Caco-2 (cell line): ENCODE measurements around the gene WWOX. TPM values are rescaled to one million over a fixed set of nuclear protein-coding genes. Genes with fewer than 3 reads are reported as not detected.

Experiments used
- BruUV-seq: library from RNA; stranded (reverse); fragments of 400-500 nt; replicated peaks from 2 replicates; lab custom pipeline; 2021; lab: Mats Ljungman, UMichigan
- CTCF ChIA-PET: fragments of 300-600 bp; sonication (Branson Sonifier 250); formaldehyde crosslinking; loops from one replicate; lab custom pipeline; 2022; ENCODE audit warnings: antibody characterized with exemption; lab: Charles Lee
- POLR2A ChIA-PET: fragments of 300-600 bp; sonication (Branson Sonifier 250); formaldehyde crosslinking; loops from one replicate; lab custom pipeline; 2022; ENCODE audit warnings: antibody characterized with exemption; lab: Charles Lee
- DNase-seq, 2 experiments: peaks; one replicate each; pipeline versions ENCODE4 v3.0.0 to v3.0.0-alpha.2; 2020 to 2022
- H3K27me3 ChIP-seq: replicated peaks from 2 replicates; pipeline ENCODE4 v1.6.0; 2011; ENCODE audit warnings: low read length; ENCODE audit not compliant: control insufficient read depth, insufficient read depth
- H3K36me3 ChIP-seq: 2 replicates; pipeline ENCODE4 v1.5.1; 2011; ENCODE audit warnings: low read length; ENCODE audit not compliant: control insufficient read depth, insufficient read depth
- H3K4me1 ChIP-seq: fragments of 250-450 bp; sonication (Bioruptor Pico); 2 replicates; pipeline ENCODE4 v1.5.1; 2020; ENCODE audit warnings: mild to moderate bottlenecking
- H3K4me3 ChIP-seq: 2 replicates; pipeline ENCODE4 v1.5.1; 2011; ENCODE audit warnings: low read depth, mild to moderate bottlenecking, control low read depth, low read length
- H3K9me3 ChIP-seq: fragments of 250-450 bp; sonication (Bioruptor Pico); 2 replicates; pipeline ENCODE4 v1.5.1; 2020; ENCODE audit warnings: mild to moderate bottlenecking, moderate library complexity
- H3K27ac Mint-ChIP-seq: one replicate; pipeline ENCODE4 v1.8.0; 2022; ENCODE audit warnings: mixed read lengths; ENCODE audit not compliant: unreplicated experiment
- H3K27me3 Mint-ChIP-seq: one replicate; pipeline ENCODE4 v1.8.0; 2022; ENCODE audit warnings: mixed read lengths; ENCODE audit not compliant: insufficient read depth, unreplicated experiment
- H3K36me3 Mint-ChIP-seq: one replicate; pipeline ENCODE4 v1.8.0; 2022; ENCODE audit warnings: mild to moderate bottlenecking, mixed read lengths; ENCODE audit not compliant: insufficient read depth, unreplicated experiment
- H3K4me1 Mint-ChIP-seq: one replicate; pipeline ENCODE4 v1.8.0; 2022; ENCODE audit warnings: low read depth, mixed read lengths; ENCODE audit not compliant: unreplicated experiment
- H3K4me3 Mint-ChIP-seq: one replicate; pipeline ENCODE4 v1.8.0; 2022; ENCODE audit warnings: mild to moderate bottlenecking, moderate library complexity, mixed read lengths; ENCODE audit not compliant: unreplicated experiment
- H3K9me3 Mint-ChIP-seq: one replicate; pipeline ENCODE4 v1.8.0; 2022; ENCODE audit warnings: mixed read lengths; ENCODE audit not compliant: unreplicated experiment
- intact Hi-C: fragments of 100-400 bp; cut with micrococcal nuclease; formaldehyde crosslinking; loops from one replicate; pipeline ENCODE4 v1.10.0; 2022; ENCODE audit not compliant: unreplicated experiment
- total RNA-seq: library from RNA; stranded (reverse); gene quantifications from 2 replicates; pipeline ENCODE4 v1.2.3, GENCODE V29; 2022
- TF ChIP-seq, protein P1 (sequence below), 2 experiments: fragments of 200-600 bp in 1 of 2; IDR thresholded peaks; 1 replicate in 1 of 2; 2 replicates in 1 of 2; pipeline versions ENCODE4 v1.5.1 to v1.8.0; 2011 to 2022; ENCODE audit warnings: antibody characterized with exemption in 1 of 2, control low read depth in 1 of 2, inconsistent platforms in 1 of 2, low read depth in 1 of 2, low read length in 1 of 2, mild to moderate bottlenecking in 1 of 2, moderate library complexity in 1 of 2; ENCODE audit not compliant: insufficient read depth in 1 of 2, severe bottlenecking in 1 of 2, unreplicated experiment in 1 of 2

WWOX gene
- total RNA-seq, 1 experiment from 2014 or later = 45.0 TPM

DNA sequence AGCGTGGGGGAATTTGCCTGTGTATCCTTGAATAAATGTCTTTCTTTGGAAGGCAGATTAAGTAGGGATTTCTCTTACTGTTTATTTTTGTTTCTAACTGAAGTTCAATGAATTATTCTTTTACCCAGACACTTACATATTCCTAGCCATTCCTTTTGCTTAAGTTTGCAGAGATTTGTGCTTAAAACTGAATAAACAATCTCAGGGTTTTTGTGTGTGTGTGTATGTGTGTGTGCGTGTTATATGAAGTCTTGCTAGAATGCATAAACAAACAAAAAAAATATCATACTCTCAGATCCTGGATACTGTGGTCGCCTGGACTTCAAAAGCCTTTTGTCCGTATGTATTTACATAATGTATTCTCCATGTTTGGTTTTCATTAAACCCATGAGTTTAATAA, 828.3 kb downstream of the WWOX start:
- ChIA-PET CTCF (no interaction called here), POLR2A (no interaction called here)
- BruUV-seq = no TSS peak
- Histone ChIP-seq H3K27me3 (no peaks in the 10 kb centered on the region), H3K4me1 (no peaks in the 10 kb centered on the region), H3K9me3 (no peaks in the 10 kb centered on the region), H3K4me3 (no peak overlapping the region), H3K36me3 (no peaks in the 10 kb centered on the region)
- no peaks in the 10 kb centered on the region for H3K27me3 Mint-ChIP-seq
- H3K27ac Mint-ChIP-seq = no peak overlapping the region
- peaks cover 17% of the 10 kb centered on the region for H3K9me3 Mint-ChIP-seq
- intact Hi-C loops = no loop called here
- no peaks in the 10 kb centered on the region for H3K4me1 Mint-ChIP-seq
- TF ChIP-seq, protein P1, sequence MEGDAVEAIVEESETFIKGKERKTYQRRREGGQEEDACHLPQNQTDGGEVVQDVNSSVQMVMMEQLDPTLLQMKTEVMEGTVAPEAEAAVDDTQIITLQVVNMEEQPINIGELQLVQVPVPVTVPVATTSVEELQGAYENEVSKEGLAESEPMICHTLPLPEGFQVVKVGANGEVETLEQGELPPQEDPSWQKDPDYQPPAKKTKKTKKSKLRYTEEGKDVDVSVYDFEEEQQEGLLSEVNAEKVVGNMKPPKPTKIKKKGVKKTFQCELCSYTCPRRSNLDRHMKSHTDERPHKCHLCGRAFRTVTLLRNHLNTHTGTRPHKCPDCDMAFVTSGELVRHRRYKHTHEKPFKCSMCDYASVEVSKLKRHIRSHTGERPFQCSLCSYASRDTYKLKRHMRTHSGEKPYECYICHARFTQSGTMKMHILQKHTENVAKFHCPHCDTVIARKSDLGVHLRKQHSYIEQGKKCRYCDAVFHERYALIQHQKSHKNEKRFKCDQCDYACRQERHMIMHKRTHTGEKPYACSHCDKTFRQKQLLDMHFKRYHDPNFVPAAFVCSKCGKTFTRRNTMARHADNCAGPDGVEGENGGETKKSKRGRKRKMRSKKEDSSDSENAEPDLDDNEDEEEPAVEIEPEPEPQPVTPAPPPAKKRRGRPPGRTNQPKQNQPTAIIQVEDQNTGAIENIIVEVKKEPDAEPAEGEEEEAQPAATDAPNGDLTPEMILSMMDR (IDR thresholded peaks at IDR 0.05; ENCODE audit: insufficient read depth in 1 of 2, low read depth in 1 of 2, low read length in 1 of 2, severe bottlenecking in 1 of 2, unreplicated experiment in 1 of 2) = no peak
- no peak for DNase-seq
- no peak overlapping the region for H3K4me3 Mint-ChIP-seq
- H3K36me3 Mint-ChIP-seq = no peaks in the 10 kb centered on the region

DNA sequence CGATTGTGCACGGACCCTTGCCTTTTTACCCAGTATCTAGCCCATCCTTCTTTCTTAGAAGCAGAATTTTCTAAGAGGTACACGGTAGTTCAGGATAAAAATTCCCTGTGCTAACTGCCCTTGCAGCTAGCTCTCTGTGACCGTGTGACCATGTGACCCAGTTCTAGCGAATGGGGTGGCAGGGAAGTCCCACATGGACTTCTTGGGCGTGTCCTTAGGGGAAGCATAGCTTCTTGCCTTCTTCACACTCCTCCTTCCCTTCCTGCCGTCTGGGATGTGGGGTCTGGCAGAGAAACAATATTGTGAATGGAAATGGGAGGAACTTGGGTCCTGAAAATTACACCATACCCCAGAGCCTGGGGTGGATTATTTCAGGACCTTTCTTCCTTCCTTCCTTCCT, 830.4 kb downstream of the WWOX start:
- no peaks in the 10 kb centered on the region for H3K4me1 ChIP-seq
- no peaks in the 10 kb centered on the region for H3K36me3 ChIP-seq
- H3K9me3 ChIP-seq = no peaks in the 10 kb centered on the region
- POLR2A ChIA-PET = no interaction called here
- Mint-ChIP-seq H3K9me3 (peaks cover 9% of the 10 kb centered on the region), H3K27me3 (no peaks in the 10 kb centered on the region), H3K4me3 (no peak overlapping the region), H3K36me3 (no peaks in the 10 kb centered on the region), H3K27ac (no peak overlapping the region), H3K4me1 (no peaks in the 10 kb centered on the region)
- CTCF ChIA-PET = no interaction called here
- intact Hi-C loops = no loop called here
- no peak overlapping the region for H3K4me3 ChIP-seq
- TF ChIP-seq, protein P1 (IDR thresholded peaks at IDR 0.05; ENCODE audit: insufficient read depth in 1 of 2, low read depth in 1 of 2, low read length in 1 of 2, severe bottlenecking in 1 of 2, unreplicated experiment in 1 of 2) = no peak
- no TSS peak for BruUV-seq
- H3K27me3 ChIP-seq = no peaks in the 10 kb centered on the region
- DNase-seq = no peak

DNA sequence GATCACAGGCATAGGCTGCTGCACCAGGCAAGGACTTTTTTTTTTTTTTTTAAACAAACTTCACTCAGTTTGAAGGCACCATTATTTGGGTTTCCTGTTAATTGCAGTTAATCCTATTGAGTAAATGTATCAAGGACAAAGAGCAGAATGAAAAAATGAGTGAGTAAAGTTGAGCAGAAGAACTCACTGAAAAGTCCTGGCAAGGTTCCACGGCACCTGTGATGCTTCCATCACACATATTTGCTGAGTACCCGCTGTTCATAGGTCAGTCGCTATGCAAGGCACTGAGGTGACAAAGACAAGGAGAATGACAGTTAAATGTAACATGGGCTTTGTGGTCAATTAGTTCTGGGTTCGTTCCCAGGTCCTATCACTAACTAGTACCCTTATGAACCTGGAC, 831.1 kb downstream of the WWOX start:
- no TSS peak for BruUV-seq
- no peak overlapping the region for H3K4me3 ChIP-seq
- H3K4me3 Mint-ChIP-seq = no peak overlapping the region
- TF ChIP-seq, protein P1 (IDR thresholded peaks at IDR 0.05; ENCODE audit: insufficient read depth in 1 of 2, low read depth in 1 of 2, low read length in 1 of 2, severe bottlenecking in 1 of 2, unreplicated experiment in 1 of 2) = no peak
- H3K27me3 Mint-ChIP-seq = no peaks in the 10 kb centered on the region
- H3K9me3 Mint-ChIP-seq = peaks cover 6% of the 10 kb centered on the region
- H3K36me3 ChIP-seq = no peaks in the 10 kb centered on the region
- no peak for DNase-seq
- intact Hi-C loops = no loop called here
- H3K4me1 Mint-ChIP-seq = no peaks in the 10 kb centered on the region
- no peaks in the 10 kb centered on the region for H3K27me3 ChIP-seq
- no peaks in the 10 kb centered on the region for H3K36me3 Mint-ChIP-seq
- H3K4me1 ChIP-seq = no peaks in the 10 kb centered on the region
- POLR2A ChIA-PET = interaction anchor here (0.7 kb wide), 1 partner anchor 589 kb away, joined by 3 read pairs; no protein-coding TSS in a partner anchor
- no peaks in the 10 kb centered on the region for H3K9me3 ChIP-seq
- CTCF ChIA-PET = no interaction called here
- H3K27ac Mint-ChIP-seq = no peak overlapping the region
